Liver (tissue), 3 donors: ENCODE measurements around the gene HADHA.

Experiments
- EGR1 ChIP-seq, 2 donors: IDR thresholded peaks; 2 replicates each; pipeline ENCODE4 v1.6.1; 2016 to 2018; ENCODE audit warnings: antibody characterized with exemption in 2 of 2, low read depth in 2 of 2
- FOXA1 ChIP-seq: IDR thresholded peaks from 2 replicates; pipeline ENCODE4 v1.6.1; 2016; ENCODE audit warnings: antibody characterized with exemption
- FOXA2 ChIP-seq: IDR thresholded peaks from 2 replicates; pipeline ENCODE4 v1.6.1; 2016; ENCODE audit warnings: antibody characterized with exemption
- GABPA ChIP-seq, 2 donors: IDR thresholded peaks in 1 of 2; conservative IDR thresholded peaks in 1 of 2; 2 replicates each; pipeline ENCODE4 v1.6.1; 2016; ENCODE audit warnings: antibody characterized with exemption in 2 of 2, mild to moderate bottlenecking in 1 of 2, moderate library complexity in 1 of 2
- JUND ChIP-seq, 2 donors: IDR thresholded peaks; 2 replicates each; pipeline ENCODE4 v1.6.1; 2016; ENCODE audit warnings: antibody characterized with exemption in 2 of 2
- MAX ChIP-seq: IDR thresholded peaks from 2 replicates; pipeline ENCODE4 v1.6.1; 2016; ENCODE audit warnings: antibody characterized with exemption
- NR2F2 ChIP-seq: IDR thresholded peaks from 2 replicates; pipeline ENCODE4 v1.6.1; 2016; ENCODE audit warnings: antibody characterized with exemption
- RXRA ChIP-seq, 2 donors: IDR thresholded peaks; 2 replicates each; pipeline ENCODE4 v1.6.1; 2017 to 2018; ENCODE audit warnings: antibody characterized with exemption in 2 of 2, mild to moderate bottlenecking in 1 of 2
- YY1 ChIP-seq: IDR thresholded peaks from 2 replicates; pipeline ENCODE4 v1.6.1; 2016; ENCODE audit warnings: antibody characterized with exemption, mild to moderate bottlenecking
- TF ChIP-seq, protein P1 (sequence below): fragments of 150-350 bp; IDR thresholded peaks from 2 replicates; pipeline ENCODE4 v1.5.1; 2017; ENCODE audit warnings: improper control_type of control experiment, low read depth, low read length; ENCODE audit not compliant: missing input control
- TF ChIP-seq, protein P2 (sequence below): IDR thresholded peaks from 2 replicates; pipeline ENCODE4 v1.6.1; 2016; ENCODE audit warnings: antibody characterized with exemption, mild to moderate bottlenecking
- donor health status: healthy.
- donor health status: healthy.

GRCh38 chr2:26150243-26150642, 94.2 kb downstream of the HADHA start:
- TF ChIP-seq YY1 (no peak), FOXA1 (no peak), GABPA (IDR thresholded peaks at IDR 0.05 in 1 of 2, conservative IDR thresholded peaks at IDR 0.05 in 1 of 2) (no peak), FOXA2 (no peak), EGR1 (IDR thresholded peaks at IDR 0.05; ENCODE audit: low read depth in 2 of 2) (no peak), NR2F2 (no peak), JUND (IDR thresholded peaks at IDR 0.05) (no peak), MAX (no peak), RXRA (IDR thresholded peaks at IDR 0.05) (no peak)
- TF ChIP-seq, protein P1, sequence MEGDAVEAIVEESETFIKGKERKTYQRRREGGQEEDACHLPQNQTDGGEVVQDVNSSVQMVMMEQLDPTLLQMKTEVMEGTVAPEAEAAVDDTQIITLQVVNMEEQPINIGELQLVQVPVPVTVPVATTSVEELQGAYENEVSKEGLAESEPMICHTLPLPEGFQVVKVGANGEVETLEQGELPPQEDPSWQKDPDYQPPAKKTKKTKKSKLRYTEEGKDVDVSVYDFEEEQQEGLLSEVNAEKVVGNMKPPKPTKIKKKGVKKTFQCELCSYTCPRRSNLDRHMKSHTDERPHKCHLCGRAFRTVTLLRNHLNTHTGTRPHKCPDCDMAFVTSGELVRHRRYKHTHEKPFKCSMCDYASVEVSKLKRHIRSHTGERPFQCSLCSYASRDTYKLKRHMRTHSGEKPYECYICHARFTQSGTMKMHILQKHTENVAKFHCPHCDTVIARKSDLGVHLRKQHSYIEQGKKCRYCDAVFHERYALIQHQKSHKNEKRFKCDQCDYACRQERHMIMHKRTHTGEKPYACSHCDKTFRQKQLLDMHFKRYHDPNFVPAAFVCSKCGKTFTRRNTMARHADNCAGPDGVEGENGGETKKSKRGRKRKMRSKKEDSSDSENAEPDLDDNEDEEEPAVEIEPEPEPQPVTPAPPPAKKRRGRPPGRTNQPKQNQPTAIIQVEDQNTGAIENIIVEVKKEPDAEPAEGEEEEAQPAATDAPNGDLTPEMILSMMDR: no peak
- TF ChIP-seq, protein P2, sequence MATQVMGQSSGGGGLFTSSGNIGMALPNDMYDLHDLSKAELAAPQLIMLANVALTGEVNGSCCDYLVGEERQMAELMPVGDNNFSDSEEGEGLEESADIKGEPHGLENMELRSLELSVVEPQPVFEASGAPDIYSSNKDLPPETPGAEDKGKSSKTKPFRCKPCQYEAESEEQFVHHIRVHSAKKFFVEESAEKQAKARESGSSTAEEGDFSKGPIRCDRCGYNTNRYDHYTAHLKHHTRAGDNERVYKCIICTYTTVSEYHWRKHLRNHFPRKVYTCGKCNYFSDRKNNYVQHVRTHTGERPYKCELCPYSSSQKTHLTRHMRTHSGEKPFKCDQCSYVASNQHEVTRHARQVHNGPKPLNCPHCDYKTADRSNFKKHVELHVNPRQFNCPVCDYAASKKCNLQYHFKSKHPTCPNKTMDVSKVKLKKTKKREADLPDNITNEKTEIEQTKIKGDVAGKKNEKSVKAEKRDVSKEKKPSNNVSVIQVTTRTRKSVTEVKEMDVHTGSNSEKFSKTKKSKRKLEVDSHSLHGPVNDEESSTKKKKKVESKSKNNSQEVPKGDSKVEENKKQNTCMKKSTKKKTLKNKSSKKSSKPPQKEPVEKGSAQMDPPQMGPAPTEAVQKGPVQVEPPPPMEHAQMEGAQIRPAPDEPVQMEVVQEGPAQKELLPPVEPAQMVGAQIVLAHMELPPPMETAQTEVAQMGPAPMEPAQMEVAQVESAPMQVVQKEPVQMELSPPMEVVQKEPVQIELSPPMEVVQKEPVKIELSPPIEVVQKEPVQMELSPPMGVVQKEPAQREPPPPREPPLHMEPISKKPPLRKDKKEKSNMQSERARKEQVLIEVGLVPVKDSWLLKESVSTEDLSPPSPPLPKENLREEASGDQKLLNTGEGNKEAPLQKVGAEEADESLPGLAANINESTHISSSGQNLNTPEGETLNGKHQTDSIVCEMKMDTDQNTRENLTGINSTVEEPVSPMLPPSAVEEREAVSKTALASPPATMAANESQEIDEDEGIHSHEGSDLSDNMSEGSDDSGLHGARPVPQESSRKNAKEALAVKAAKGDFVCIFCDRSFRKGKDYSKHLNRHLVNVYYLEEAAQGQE: no peak
